GM19043 (cell line): Measurements from ENCODE around the gene FAM135A.

Source experiments
- ATAC-seq: cut with Tn5 transposase; IDR thresholded peaks from one replicate; pipeline ENCODE4 v1.9.1; 2021; ENCODE audit warnings: low read depth; ENCODE audit not compliant: unreplicated experiment

The FAM135A gene

DNA sequence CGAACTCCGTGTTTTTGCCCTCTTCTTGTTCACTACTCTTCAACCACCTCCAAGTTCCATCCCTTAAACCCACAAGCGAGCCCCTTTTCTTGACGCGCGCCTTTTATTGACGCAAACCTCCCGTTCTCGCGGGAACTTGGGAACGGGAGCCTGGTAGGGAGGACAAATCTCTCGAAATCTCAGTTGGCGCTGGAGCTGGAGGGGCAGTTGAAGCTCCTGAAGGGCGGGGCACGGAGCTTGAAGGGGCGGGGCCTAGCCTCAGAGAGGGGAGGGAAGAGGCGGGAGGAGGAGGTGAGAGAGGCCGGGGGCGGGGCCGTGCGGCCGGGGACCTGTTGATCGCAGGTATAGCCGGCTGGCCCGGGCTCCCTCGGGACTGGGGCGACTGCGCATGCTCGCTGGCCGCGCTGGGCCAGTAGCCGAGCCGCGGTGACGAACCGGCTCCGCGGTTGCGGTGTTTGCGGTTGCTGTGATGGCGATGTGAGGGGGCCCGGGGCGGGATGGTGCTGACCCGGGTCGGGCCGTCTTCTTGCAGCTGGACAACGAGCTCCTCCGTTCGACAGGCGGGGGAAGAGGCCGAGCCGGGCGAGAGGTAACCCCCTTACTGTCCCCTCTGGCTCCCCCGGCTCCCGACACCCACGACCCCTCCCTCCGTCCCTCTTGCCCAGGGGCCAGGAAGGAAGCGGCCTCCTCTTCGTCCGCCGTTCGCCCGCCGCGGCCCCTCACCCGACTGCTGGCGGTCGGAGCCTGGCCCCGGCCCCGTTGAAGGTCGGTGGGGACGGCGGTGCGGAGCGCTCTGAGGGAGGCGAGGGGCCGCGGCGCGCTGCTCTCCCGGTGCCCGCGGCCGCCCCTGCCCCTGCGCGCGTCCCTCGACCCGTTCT, at the start of gene FAM135A:
Gene FAM135A (plus strand): TSS at position 395 of the 878 bp plus-strand sequence. CDS start 14,835 bp downstream, outside the sequence.
- peak; percentile 80 for ATAC-seq

DNA sequence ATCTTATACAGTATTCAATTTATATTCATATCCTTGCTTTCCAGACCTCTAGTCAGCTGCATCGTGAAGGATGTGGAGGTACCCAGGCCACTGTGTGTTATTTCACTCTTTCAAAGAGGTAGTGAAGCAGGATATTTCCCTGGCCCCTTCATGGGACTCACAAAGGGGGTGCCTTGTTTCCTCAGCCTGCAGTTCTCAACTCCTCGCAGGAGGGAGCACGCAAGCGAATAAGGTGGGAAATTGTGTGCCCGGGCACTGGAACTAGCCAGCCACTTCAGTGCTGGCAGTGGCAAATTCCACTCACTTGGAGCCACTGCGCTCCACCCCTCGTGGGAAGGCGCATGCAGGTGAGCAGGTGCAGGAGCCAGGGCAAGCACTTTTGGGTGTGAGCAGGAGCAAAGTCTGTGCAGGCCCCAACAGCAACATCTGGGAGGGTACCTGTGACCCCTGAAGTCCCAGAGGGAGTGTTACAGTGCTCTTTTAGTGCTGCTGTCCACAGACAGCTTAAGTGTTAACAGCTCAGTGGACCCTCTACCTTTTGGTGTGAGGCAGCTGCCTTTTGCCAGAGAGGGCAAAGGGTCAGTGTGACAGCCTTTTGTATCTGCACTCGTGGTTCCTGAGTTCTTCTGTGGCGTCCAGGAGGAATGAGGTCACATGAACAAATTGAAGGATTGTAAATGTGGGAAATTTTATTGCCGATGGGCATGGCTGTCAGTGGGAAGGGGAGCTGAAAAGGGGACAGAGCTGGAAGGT, 49.4 kb upstream of the FAM135A start:
- ATAC-seq, result no peak

GRCh38 chr6:70369332-70369950, 43.9 kb upstream of the FAM135A start:
- ATAC-seq, result peak; percentile 71

DNA sequence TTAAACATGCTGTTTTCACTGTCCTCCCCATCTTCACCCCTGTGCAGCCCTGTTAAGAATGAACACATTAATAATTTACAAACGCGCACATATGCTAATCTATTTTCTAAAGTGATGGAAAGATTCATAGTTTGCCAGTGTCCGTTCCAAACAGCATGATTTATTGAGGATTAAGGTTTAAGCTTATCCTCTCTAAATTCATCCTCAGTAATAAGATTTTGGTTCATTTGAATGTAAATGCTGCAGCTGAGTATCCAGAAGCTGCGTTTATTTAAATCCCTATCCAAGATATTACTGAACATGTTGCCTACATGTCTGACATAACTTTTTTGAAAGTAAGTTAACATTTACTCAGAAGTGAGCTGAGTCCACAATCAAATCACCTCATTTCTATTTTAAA, 42.8 kb upstream of the FAM135A start:
- no peak for ATAC-seq

- ATAC-seq, result peak; percentile 33
Observed at GRCh38 chr6:70371454-70372105, 41.7 kb upstream of the FAM135A start.

GRCh38 chr6:70375166-70375565, 38.1 kb upstream of the FAM135A start:
- no peak for ATAC-seq

- no peak for ATAC-seq
Observed at GRCh38 chr6:70375882-70376281, 37.4 kb upstream of the FAM135A start.

DNA sequence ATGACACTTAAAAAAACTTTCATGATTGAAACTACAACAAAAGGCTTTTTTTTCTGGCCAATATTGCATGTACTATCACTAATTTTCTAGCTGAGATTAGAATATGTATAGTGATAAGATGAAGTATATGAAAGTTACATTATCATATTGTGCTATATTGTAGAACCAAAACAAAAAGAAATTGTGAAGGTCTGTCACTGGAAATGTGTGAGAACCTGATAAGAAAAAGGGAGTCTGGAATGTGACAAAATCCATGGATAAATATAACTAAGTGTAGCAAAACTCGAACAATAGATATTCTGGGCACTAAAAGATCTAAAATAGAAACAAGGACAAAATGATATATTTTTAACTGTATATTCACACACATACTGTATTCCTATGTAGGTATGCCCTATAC, 36.7 kb upstream of the FAM135A start:
- no peak for ATAC-seq

DNA sequence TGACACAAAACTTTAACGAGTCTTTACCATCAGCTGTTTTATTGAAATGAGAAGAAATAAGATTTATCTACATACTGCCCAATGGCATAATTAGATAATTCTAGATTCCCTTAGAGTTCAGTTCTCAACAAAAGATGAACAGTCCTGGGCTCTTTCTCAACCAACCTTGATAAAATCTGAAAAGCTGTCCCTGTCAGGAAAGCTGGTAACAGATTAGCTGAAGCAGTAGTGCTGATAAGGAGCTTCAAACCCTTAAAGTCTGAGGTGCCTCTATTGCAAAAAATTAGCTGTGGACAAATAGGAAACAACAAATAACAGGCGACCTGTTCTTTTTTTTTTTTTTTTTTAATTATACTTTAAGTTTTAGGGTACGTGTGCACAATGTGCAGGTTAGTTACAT, 35.9 kb upstream of the FAM135A start:
- no peak for ATAC-seq

GRCh38 chr6:70379473-70380013, 33.8 kb upstream of the FAM135A start:
- ATAC-seq, result no peak

DNA sequence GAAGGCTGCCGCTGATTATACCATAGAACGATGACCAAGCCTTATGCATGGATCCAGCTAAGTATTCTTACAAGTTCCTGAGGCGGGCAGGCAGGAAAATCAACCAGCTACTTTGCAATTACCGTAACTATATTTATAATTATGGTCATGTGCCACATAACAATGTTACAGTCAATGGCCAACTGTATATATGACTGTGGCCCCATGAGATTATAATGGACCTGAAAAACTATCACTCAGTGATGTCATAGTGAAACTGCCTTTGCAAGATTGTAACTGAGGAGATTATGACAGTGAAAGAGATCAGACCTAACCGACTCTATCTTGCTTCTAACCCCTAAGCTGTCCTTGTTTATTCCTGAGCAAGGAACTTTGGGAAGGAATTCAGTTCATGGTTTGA, 33.1 kb upstream of the FAM135A start:
- peak; percentile 86 for ATAC-seq

DNA sequence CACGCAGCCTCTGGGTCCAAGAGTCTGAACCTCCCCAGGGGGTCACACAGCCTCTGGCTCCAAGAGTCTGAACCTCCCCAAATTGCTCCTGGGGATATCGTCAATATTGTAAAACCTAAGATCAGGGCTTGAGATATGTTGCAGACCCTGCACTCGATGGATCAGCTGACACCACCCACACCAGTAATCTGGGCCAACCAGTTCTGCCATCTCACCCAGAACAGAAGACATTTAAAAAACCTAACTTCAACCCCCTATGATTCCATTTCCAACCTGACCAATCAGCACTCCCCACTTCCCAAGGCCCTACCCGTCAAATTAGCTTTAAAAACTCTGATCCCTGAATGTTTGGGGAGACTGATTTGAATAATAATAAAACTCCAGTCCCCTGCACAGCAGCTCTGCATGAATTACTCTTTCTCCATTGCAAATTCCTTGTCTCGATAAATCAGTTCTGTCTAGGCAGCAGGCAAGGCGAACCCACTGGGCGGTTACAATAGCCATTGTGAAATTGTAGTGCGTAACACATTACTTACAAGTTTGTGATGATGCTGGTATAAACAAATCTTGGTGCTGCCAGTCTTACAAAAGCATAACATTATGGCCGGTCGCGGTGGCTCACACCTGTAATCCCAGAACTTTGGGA, 32.4 kb upstream of the FAM135A start:
- ATAC-seq, result no peak

- no peak for ATAC-seq
Observed at GRCh38 chr6:70381417-70381782, 31.9 kb upstream of the FAM135A start.

GRCh38 chr6:70385901-70386300, 27.4 kb upstream of the FAM135A start:
- ATAC-seq, result no peak

GRCh38 chr6:70388814-70389213, 24.5 kb upstream of the FAM135A start:
- ATAC-seq, result no peak

GRCh38 chr6:70389261-70389660, 24.0 kb upstream of the FAM135A start:
- ATAC-seq, result no peak

DNA sequence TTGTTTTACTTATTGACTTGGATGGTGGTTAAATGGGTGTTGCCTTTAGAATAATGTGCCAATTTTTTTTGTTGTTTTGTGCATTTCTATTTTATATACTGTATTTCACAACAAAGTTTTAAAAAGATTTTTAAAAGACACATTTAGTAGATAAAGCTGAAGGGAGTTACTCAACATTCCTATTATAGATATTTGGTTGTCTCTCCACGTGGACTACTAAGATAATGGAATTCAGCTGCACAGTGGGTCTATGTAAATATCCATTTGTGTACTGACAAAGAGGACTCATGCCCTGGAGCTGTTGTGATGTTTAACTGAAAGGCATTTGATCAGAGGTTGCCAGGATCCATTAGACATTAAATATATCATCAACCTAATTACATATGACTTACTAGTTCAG, 23.2 kb upstream of the FAM135A start:
- no peak for ATAC-seq

DNA sequence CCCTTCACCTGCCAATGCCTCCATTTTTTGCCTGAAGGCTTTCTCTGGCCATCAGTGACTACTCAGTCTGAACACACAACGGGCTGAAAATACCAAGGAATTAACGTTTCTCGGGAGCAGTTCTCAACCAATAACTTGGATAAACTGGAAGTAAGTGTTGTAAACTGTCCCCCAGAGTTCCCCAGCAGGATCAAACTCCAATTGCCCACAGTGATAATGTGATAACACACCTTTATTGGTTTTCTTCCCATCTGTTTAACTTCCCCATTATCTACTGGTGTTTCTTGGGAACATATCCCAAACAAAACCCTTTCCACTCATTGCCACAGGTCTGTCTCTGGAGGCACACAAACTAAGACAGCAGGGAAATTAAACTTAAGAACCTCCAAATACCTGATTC, 21.8 kb upstream of the FAM135A start:
- ATAC-seq, result no peak

DNA sequence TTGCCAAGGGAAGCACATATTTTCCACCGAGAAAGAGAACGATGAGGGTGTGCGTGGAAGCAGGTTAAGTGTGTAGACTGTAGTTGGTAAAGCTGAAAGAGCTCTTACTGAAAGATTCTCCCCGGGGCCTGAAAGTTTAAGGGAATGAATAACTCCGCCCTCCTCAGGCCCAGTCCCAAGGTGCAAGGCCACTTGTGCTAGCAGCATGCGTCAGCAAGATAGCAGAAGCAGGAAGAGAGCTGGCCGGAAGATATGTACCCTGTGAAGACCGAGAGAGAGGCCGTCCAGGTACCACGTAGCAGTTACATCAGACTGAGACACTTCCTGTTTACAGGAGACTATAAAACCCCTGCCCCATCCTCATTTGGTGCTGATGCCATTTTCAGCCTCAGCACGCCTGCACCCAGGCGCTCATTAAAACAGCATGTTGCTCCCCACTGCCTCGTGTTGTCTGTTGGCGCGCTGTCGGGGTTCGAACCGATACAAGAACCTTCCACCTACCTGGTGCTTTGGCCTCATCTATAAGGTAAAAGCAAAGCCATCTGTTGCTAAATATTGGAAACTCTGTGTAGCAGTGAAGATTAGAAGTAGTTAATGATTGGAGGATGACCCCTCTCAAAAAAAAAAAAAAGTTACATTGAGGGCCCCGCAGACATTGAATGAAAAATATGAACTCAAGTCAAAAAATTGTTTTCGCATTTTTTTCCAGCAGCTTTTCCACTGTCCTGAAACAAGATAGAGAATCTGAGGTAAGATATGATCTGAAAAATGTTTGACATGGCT, 18.6 kb upstream of the FAM135A start:
- no peak for ATAC-seq
